ENCODE measurements around the gene THSD1.
"Not testable (repeated sequence)": the region's sequence is repeated elsewhere in the genome, so short reads cannot be mapped to it uniquely, and the experiment has no call there.

DNA sequence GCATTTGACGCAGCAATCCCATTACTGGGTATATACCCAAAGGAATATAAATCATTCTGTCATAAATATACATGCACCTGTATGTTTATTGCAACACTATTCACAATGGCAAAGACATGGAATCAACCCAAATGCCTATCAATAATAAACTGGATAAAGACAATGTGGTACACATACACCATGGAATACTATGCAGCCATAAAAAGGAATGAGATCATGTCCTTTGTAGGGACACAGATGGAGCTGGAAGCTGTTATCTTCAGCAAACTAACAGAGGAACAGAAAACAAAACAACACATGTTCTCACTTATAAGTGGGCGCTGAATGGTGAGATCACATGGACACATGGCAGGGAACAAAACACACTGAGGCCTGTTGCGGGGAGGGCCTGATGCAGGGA, 63.8 kb downstream of the THSD1 start:
- TF ChIP-seq, protein P1, sequence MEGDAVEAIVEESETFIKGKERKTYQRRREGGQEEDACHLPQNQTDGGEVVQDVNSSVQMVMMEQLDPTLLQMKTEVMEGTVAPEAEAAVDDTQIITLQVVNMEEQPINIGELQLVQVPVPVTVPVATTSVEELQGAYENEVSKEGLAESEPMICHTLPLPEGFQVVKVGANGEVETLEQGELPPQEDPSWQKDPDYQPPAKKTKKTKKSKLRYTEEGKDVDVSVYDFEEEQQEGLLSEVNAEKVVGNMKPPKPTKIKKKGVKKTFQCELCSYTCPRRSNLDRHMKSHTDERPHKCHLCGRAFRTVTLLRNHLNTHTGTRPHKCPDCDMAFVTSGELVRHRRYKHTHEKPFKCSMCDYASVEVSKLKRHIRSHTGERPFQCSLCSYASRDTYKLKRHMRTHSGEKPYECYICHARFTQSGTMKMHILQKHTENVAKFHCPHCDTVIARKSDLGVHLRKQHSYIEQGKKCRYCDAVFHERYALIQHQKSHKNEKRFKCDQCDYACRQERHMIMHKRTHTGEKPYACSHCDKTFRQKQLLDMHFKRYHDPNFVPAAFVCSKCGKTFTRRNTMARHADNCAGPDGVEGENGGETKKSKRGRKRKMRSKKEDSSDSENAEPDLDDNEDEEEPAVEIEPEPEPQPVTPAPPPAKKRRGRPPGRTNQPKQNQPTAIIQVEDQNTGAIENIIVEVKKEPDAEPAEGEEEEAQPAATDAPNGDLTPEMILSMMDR (IDR thresholded peaks at IDR 0.05) = not testable (repeated sequence)
- not testable (repeated sequence) for TF ChIP-seq POLR2A (IDR thresholded peaks at IDR 0.05)
